DND-41 (cell line): ENCODE results near the gene PRDM5.

Experiments used
- ATAC-seq: fragments of 200-7000 bp; cut with Tn5 transposase; 3 replicates; pipeline ENCODE4 v1.9.1; 2021; ENCODE audit warnings: low read depth; ENCODE audit not compliant: insufficient read depth
- DNase-seq: peaks from one replicate; pipeline ENCODE4 v3.0.0-alpha.2; 2020
- H2AFZ ChIP-seq: 2 replicates; pipeline ENCODE4 v1.6.0; 2012; ENCODE audit warnings: low read depth, low read length
- H3K27ac ChIP-seq: 2 replicates; pipeline ENCODE4 v1.5.1; 2012; ENCODE audit warnings: low read length, inconsistent platforms
- H3K27me3 ChIP-seq: fragments of 200-600 bp; sonication (generic); 2 replicates; pipeline ENCODE4 v1.6.0; 2012; ENCODE audit warnings: low read length, mild to moderate bottlenecking, inconsistent platforms; ENCODE audit not compliant: insufficient read depth, poor library complexity
- H3K36me3 ChIP-seq: 2 replicates; pipeline ENCODE4 v1.5.1; 2012; ENCODE audit warnings: low read length, inconsistent platforms; ENCODE audit not compliant: insufficient read depth
- H3K4me1 ChIP-seq: 2 replicates; pipeline ENCODE4 v1.5.1; 2012; ENCODE audit warnings: mild to moderate bottlenecking, low read length; ENCODE audit not compliant: insufficient read depth
- H3K4me2 ChIP-seq: 2 replicates; pipeline ENCODE4 v1.6.0; 2012; ENCODE audit warnings: mild to moderate bottlenecking, moderate library complexity, low read length, inconsistent platforms; ENCODE audit not compliant: insufficient read depth
- H3K4me3 ChIP-seq, 2 experiments: fragments of 200-600 bp in 1 of 2; shearing (Covaris generic) in 1 of 2; 2 replicates each; pipeline ENCODE4 v1.5.1; 2012 to 2016; ENCODE audit warnings: inconsistent platforms in 2 of 2, low read length in 2 of 2, mild to moderate bottlenecking in 2 of 2, low read depth in 1 of 2, moderate library complexity in 1 of 2
- H3K79me2 ChIP-seq: 2 replicates; pipeline ENCODE4 v1.6.0; 2012; ENCODE audit warnings: low read length, inconsistent platforms; ENCODE audit not compliant: insufficient read depth
- H3K9ac ChIP-seq: 2 replicates; pipeline ENCODE4 v1.6.0; 2012; ENCODE audit warnings: low read depth, mild to moderate bottlenecking, inconsistent platforms, low read length, moderate library complexity
- H3K9me3 ChIP-seq: 2 replicates; pipeline ENCODE4 v1.5.1; 2012; ENCODE audit warnings: low read length, moderate library complexity, mild to moderate bottlenecking, inconsistent platforms; ENCODE audit not compliant: insufficient read depth, severe bottlenecking
- H4K20me1 ChIP-seq: 2 replicates; pipeline ENCODE4 v1.6.0; 2012; ENCODE audit warnings: low read length; ENCODE audit not compliant: insufficient read depth
- CTCF ChIP-seq: IDR thresholded peaks from 2 replicates; pipeline ENCODE4 v1.5.1; 2012; ENCODE audit warnings: borderline replicate concordance, low read length, moderate library complexity, mild to moderate bottlenecking; ENCODE audit not compliant: poor library complexity, severe bottlenecking; ENCODE audit errors: extremely low read depth
- EZH2 ChIP-seq: IDR thresholded peaks from 3 replicates; pipeline ENCODE4 v1.6.1; 2012; ENCODE audit warnings: borderline replicate concordance, low read depth, mild to moderate bottlenecking, moderate library complexity, low read length, inconsistent platforms; ENCODE audit not compliant: severe bottlenecking

The PRDM5 gene

GRCh38 chr4:120819805-120820437 lies 102.6 kb downstream of the PRDM5 start:
- H2AFZ ChIP-seq = no peak overlapping the region
- no peaks in the 10 kb centered on the region for H3K79me2 ChIP-seq
- H3K4me3 ChIP-seq = no peak overlapping the region
- TF ChIP-seq CTCF = no peak
- TF ChIP-seq EZH2 = no peak
- H3K27me3 ChIP-seq = peaks cover 4% of the 10 kb centered on the region
- H3K4me2 ChIP-seq = no peak overlapping the region
- ATAC-seq = no peak
- H3K36me3 ChIP-seq = no peaks in the 10 kb centered on the region
- H3K4me1 ChIP-seq = no peaks in the 10 kb centered on the region
- DNase-seq = no peak
- no peaks in the 10 kb centered on the region for H3K9me3 ChIP-seq
- H3K27ac ChIP-seq = no peak overlapping the region
- no peaks in the 10 kb centered on the region for H4K20me1 ChIP-seq
- no peak overlapping the region for H3K9ac ChIP-seq

GRCh38 chr4:120816296-120816965 lies 106.1 kb downstream of the PRDM5 start:
- Histone ChIP-seq H3K9ac (no peak overlapping the region), H3K4me3 (no peak overlapping the region), H4K20me1 (no peaks in the 10 kb centered on the region), H3K27me3 (peaks cover 4% of the 10 kb centered on the region), H3K36me3 (no peaks in the 10 kb centered on the region), H3K4me2 (no peak overlapping the region), H3K27ac (no peak overlapping the region), H3K79me2 (no peaks in the 10 kb centered on the region), H3K4me1 (no peaks in the 10 kb centered on the region), H2AFZ (no peak overlapping the region), H3K9me3 (no peaks in the 10 kb centered on the region)
- DNase-seq = no peak
- no peak for ATAC-seq
- no peak for TF ChIP-seq EZH2
- no peak for TF ChIP-seq CTCF

GRCh38 chr4:120815361-120815760 lies 107.2 kb downstream of the PRDM5 start:
- Histone ChIP-seq H3K9me3 (no peaks in the 10 kb centered on the region), H3K27ac (no peak overlapping the region), H3K36me3 (no peaks in the 10 kb centered on the region), H3K4me2 (no peak overlapping the region), H2AFZ (no peak overlapping the region), H3K9ac (no peak overlapping the region), H3K27me3 (peaks cover 4% of the 10 kb centered on the region), H4K20me1 (no peaks in the 10 kb centered on the region), H3K79me2 (no peaks in the 10 kb centered on the region), H3K4me1 (no peaks in the 10 kb centered on the region), H3K4me3 (no peak overlapping the region)
- TF ChIP-seq EZH2 (no peak), CTCF (no peak)
- no peak for DNase-seq
- ATAC-seq = no peak

GRCh38 chr4:120814886-120815285 lies 107.6 kb downstream of the PRDM5 start:
- ATAC-seq = no peak
- H3K27me3 ChIP-seq = peaks cover 4% of the 10 kb centered on the region
- H3K27ac ChIP-seq = no peak overlapping the region
- H3K79me2 ChIP-seq = no peaks in the 10 kb centered on the region
- H3K9me3 ChIP-seq = no peaks in the 10 kb centered on the region
- H3K4me3 ChIP-seq = no peak overlapping the region
- H3K4me2 ChIP-seq = no peak overlapping the region
- TF ChIP-seq CTCF = no peak
- TF ChIP-seq EZH2 = no peak
- no peaks in the 10 kb centered on the region for H3K4me1 ChIP-seq
- no peak overlapping the region for H2AFZ ChIP-seq
- no peak for DNase-seq
- H3K36me3 ChIP-seq = no peaks in the 10 kb centered on the region
- no peaks in the 10 kb centered on the region for H4K20me1 ChIP-seq
- H3K9ac ChIP-seq = no peak overlapping the region
